Activated CD8-positive, alpha-beta memory T cell treated with anti-CD3 and anti-CD28 coated beads for 4 hours (primary cell): ENCODE data around the gene CLDN19.
"Not testable (repeated sequence)": the region's sequence is repeated elsewhere in the genome, so short reads cannot be mapped to it uniquely, and the experiment has no call there.

Source experiments
- DNase-seq, 2 donors: peaks; one replicate each; pipeline ENCODE4 v3.0.0-alpha.2; 2020; ENCODE audit warnings: low read depth in 2 of 2

CLDN19 gene

DNA sequence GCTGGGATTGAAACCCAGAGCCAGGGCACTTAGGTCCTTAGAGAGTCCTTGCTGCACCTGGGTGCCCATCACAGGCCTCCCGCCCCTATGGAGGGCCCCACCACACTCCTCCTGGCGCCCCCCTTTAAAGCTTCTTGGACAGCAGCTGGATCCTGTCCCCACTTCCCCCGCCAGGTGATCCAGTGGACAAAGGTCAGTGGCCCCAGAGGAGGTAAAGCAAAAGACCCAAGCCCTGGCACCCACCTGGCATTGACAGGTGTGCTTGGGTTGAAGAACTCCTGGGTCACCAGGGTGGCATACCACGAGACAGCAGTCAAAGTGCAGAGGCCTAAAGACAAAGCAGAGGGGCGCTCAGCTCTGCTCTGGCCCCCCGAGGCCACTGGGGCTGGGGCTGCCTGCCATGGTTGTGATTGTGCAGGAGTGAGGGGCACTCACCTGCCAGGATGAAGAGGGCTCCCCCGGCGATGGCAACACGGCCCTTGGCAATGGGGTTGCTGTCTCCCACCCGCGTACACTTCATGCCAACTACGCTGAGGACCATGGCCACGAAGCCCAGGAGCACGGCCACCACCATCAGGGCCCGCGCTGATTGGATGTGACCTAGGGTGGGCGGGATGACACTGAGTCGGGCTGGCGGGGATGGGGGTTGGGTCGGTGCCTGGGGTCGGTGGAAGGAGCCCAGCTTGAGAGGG, 1.9 kb downstream of the CLDN19 start:
- no peak for DNase-seq

DNA sequence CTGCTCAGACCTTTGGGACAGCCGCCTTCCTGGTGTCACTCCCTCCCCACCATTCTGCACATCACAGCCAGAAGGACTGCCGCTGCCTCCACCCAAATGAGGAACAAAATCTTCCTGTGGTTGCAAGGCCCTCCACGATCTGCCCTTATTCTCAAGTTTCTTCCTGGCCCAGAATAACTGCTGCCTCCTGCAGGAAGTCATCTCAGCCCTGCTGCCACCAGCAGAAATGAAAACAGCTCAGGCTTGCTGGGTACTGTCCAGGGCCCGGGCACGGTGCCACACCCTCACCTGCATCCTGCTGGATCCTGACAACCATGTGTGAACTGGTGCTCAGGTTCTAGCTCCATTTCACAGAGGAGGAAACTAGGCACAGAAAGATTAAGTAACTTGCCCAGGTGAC, 2.8 kb downstream of the CLDN19 start:
- DNase-seq: no peak

DNA sequence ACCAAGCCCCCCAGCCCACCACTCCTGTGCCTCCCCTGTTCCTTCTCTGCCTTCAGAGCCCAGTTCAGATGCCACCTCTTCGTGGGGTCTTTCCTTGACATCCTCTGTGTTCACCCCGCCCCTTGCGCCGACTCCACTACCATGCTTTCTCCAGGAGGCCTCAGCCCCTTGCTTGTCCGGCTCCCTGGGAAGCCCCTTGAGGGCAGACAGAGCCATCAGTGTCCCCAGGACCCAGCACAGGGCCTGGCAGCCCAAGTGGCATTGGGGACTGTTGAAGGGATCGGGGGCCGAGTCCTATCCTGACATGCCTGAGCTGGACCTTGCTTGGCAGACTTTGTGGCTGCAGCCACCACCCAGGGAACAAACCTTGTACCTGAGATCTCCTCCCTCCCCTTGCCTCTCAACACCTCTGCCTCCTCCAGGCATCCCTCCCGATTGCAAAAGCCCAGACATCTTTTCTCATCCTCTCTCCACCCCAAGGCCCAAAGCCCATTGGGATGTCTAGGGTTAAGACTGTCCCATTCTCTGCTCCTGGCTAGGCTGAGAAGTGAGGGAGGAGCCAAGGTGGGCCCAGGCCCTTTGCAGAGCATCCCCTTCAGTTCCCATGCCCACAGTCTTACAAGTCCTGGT, 3.4 kb downstream of the CLDN19 start:
- no peak for DNase-seq

DNA sequence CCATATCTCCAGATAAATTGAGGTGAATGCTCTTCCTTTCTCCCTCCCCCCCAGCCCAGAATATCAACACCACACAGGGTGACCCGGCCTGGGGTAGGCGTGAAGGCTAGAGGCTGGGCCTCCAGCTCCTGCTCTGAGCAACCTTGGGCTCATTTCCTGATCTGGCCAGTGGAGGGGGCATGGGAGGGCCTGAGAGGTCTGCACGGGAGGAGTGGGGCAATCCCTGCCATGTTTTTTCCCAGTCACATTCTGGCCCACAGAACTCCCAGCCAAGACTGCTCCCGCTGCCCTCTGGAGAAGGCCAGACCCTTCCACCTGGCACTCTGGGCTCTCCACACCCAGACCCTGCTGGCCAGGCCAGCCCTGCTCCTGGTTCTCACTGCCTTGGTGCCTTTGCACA, 3.9 kb downstream of the CLDN19 start:
- DNase-seq: no peak

DNA sequence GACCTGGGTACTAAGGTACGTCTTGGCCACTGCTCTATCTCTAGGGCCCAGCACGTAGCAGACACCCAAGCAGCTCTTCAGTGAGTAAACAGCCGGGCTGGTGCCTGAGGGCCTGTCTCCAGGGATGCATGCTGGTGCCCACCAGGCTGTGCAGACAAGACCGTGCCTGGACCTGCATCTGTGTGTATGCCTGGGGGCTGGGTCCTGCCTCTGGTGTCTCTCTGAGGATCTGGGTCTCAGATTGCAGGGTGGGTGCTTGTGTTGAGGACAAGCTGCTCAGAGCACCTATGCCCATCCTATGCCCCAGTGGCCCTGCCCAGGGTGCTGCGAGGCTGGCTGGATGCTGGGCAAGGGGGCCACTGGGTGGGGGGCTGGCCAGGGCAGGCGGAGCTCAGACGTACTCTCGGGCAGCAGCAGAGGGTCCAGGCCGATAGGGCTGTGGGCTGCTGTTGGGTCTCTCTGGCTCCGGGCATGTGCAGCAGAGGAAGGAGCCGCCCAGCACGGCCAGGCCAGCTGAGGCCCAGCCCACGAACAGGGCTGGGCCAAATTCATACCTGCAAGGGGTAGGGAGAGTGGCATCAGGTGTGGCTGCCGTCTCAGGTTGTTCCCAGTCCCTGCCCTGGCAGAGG, 4.4 kb downstream of the CLDN19 start:
- DNase-seq: no peak

DNA sequence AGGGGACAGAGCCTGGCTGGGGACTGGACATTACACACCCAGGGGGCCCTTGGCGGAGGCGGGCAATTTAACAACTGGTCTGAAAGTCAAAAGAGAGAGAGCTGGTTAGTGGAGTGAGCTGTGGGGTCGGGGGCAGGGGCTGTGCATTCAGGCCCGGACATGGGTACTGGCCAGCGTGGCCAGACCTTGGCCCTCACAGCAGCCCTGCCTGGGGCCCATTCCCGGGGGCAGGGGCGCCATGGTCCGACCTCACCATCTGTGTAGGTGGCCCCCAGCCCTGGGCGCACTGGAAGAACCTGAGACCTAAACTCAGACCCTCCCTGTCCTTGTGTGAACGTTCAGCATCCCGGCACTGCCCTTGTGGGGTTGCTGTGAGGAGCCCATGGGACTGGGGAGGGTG, 5.0 kb downstream of the CLDN19 start:
- DNase-seq: no peak

DNA sequence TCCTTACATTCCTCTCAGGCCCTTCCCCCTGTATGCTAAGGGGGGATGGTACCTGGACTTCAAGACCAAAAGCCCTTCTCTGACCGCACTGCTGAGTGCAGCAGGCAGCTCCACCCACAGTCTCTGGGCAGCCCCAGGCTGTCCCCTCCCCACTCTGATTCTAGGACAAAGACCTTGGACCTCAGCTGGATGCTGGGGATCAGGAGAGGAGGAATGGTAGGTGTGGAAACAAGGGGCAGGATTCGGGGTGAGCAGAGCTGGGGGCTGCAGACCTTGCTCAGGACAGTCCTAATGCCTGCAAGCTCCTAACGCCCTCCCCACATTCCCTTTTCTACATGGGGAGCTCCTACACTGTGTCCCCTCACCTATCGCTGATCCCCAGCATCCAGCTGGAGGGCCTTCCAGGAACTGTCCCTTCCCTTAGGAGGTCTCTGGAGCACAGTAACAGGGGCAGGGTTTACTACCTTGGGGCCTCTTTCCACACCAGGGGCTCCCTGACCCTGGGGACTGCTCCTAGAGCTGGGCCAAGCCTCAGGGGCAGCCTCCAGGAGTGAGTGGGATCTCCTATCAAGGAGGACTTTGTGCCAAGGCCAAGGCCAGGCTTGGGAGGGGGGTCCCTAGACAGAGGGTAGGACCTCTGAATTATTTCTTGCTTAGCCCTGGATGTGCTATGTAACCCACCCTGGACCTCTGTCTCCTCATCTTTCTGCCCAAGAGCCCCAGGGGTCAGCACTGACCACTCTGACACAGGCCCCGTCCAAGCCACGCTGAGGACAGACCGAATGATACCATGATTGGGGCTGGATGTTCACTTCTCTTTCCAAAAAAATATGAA, 5.6 kb downstream of the CLDN19 start:
- DNase-seq: no peak

DNA sequence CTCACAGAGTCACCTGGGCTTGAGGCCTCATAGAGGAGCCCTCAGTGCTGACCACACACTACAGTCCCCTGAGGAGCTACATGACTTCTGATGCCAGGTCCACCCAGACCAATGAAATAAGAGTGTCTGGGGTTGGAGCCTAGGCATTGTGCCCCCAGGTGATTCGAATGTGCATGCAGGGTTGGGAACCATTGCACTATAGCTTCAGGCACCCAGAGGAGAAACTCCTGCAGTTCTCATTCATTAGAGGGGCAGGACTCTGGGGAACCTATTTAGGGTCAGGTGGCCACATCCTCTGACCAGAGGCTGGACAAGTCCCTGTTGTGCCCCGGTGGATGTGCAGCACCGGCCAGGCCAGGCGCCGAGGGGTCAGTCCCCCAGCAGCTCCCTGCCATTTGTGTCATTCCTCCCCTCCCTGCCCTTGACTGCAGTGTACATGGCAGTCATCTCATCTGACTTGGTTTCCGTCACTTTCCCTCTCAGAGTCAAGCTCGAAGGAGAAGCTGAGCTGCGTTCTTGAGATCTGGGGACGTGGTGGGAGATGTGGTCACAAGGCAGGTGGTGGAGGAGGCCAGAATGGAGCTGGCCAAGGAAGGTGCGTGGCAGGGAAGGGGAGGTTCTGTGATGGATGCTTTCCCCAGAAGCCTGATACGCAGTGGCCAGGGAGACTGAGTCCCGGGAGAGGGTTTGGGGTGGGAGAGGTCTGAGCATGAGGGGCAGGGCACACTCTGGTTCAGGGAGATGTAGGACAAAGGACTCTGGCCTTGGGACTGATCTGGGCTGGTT, 6.4 kb downstream of the CLDN19 start:
- DNase-seq: no peak

DNA sequence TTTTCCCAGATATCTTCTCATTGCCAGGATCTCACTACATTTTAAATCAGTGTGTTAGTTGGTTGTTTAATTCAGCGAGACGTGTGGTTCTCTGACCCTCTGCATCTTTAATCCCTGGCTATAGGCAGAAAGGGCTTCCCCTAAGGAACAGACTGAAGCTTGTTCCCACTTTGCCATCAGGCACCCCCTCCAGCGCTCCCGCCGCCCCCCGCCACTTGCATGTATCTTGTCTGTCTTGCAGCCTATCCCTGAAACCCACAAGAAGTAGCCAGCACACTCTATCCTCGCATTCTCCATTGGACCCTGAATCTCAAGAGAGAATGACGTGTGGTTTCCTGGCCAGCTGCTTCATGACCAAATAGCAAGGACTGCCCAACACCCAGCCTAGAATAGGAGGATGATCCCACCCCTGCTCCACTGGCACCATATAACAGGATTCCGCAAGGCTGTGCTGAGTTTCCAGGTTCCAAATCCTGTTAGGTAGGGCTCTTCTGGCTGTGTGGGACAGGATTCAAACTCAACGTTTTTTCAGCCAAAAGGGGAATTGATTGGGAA, 7.8 kb downstream of the CLDN19 start:
- no peak for DNase-seq

DNA sequence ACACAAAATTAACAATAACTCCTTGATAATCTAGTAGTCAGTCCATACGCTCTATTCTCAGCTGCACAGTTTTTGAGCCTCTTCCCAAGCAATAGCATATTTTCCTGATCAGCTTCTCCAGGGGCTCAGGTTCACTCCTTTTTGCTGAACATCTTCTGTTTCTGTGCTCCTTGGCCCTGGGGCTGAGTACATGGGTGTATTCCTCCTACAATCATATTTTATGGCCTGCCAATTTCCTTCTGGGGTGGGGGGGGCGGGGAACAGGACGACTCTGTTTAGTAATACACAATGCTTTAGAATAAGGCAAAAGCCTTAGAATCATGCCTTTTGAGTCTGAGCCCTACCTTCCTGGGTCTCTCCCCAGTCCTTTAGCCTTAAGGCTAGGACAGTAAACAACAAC, 8.5 kb downstream of the CLDN19 start:
- DNase-seq: no peak

DNA sequence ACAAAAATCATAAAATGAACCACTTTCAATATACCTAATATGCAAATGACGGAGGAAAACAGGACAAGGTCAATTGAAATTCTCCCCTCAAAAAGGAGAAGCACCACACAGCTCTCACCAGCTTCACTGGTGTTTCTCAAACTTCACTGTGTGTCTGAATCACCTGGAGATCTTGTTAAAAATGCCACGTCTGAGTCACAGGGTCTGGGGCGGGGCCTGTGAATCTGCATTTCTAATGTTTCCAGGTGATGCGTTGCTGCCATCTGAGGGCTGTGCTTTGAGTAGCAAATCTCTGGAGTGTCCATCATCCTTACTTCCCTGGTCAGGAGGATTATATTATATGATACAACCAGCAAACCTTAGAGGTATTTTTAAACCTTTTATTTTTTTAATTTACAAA, 9.0 kb downstream of the CLDN19 start:
- DNase-seq: peak; percentile 13

DNA sequence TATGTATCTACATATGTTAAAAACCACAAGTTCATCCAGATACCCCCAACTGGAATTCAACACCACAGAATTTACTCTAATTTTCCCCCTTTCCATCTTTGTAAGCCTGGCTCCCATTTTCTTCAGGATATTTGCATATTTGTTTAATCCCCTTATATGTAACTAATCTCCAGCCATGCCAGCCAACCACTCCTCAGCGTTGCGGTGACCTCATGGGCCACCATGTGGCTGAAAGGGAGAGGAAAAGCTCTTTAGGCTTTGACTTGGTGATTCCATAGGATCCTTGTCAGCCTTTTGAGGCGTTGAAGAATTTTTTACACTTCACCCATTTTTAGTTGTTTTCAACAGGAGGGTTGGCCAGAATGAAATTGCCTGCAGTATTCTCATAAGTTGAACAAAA, 10.0 kb downstream of the CLDN19 start:
- DNase-seq: no peak

DNA sequence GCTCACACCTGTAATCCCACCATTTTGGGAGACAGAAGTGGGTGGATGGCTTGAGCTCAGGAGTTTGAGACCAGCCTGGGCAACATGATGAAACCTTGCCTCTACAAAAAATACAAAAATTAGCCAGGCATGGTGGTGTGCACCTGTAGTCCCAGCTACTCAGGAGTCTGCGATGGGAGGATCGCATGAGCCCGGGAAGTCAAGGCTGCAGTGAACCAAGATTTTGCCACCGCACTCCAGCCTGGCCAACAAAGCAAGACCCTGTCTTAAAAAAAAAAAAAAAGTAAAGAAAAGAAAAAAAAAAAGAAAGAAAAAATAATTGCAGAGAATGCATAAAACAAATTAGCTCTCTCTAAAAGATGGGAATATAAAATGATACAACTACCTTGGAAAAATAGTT, 14.2 kb downstream of the CLDN19 start:
- DNase-seq: not testable (repeated sequence)

DNA sequence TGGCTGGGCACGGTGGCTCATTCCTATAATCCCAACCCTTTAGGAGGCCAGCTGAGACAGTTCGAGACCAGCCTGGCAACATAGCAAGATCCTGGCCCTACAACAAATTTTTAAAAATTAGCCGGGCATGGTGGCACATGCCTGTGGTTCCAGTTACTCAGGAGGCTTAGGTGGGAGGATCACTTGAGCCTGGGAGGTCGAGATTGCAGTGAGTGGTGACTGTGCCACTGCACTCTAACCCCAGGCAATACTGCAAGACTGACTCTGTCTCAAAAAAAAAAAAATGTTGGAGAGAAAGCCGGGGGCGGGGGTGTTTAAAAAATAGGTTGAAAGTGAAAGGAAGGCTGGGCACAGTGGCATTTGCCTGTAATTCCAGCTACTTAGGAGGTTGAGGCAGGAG, 16.5 kb downstream of the CLDN19 start:
- no peak for DNase-seq

DNA sequence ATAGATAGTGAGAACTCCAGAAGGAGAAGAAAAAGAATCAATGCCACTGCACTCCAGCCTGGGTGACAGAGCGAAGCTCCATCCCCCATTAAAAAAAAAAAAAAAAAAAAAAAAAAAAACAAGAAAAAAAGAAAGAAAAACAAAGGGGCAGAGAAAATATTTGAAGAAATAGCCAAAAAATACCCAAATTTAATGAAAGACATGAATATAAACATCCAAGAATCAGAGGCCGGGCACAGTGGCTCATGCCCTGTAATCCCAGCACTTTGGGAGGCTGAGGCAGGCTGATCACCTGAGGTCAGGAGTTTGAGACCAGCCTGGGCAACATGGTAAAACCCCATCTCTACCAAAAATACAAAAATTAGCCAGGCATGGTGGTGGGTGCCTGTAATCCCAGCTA, 17.6 kb downstream of the CLDN19 start:
- DNase-seq: not testable (repeated sequence)

DNA sequence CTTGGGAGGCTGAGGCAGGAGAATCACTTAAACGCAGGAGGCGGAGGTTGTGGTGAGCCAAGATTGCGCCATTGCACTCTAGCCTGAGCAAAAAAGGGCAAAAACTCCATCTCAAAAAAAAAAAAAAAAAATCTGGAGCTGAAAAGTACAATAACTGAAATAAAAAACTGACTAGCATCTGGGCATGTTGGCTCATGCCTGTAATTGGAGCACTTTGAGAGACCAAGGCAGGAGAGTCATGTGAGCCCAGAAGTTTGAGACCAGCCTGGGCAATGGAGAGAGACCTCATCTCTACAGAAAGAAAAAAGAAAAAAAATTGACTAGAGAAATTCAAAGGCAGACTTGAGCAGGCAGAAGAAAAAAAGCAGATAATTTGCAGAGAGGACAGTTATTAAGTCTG, 18.1 kb downstream of the CLDN19 start:
- no peak for DNase-seq

DNA sequence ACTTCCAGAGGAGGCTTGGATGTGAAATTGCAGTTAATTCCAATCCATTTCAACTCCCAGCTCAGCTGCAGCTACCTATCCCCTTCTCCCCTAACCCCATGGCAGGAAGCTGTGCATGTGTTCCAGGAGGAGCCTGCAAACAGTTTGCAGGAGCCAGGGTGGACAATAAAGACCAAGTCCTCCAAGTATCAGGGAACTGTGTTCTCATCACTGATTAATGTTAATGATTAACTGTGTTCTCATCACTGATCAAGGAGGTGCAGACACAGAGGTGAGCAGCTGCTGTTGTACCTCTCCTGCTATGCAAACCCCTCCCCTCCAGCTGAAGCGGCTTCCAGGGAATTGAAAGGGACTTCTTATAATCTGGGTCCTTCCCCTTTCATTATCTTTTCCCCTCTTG, 19.2 kb downstream of the CLDN19 start:
- DNase-seq: no peak

DNA sequence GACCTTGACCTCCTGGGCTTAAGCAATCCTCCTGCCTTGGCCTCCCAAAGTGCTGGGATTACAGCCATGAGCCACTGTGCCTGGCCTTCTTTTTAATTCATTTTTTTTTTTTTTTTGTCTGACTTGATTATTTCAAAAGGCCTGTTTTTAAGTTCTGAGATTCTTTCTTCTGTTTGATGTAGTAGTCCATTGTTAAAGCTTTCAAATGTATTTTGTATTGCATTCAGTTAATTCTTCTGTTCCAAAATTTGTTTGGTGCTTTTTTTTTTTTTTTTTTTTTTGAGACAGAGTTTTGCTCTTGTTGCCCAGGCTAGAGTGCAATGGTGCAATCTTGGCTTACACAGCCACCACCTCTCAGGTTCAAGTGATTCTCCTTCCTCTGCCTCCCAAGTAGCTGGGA, 25.6 kb downstream of the CLDN19 start:
- not testable (repeated sequence) for DNase-seq

DNA sequence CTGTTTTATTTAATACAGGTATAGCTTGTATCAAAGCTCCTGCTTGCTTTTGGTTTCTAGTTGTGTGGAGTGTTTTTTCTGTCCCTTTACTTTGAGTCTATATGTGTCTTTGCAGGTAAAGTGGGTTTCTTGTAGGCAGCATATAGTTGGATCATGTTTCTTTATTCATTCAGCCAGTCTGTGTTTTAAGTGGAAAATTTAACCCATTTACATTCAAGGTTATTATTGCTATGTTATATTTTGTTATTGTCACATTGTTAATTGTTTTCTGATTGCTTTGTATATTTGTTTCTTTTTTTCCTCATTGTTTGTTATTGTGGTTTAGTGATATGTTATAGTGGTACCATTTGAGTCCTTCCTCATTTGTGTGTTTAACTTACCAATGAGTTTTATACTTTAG, 26.7 kb downstream of the CLDN19 start:
- no peak for DNase-seq

DNA sequence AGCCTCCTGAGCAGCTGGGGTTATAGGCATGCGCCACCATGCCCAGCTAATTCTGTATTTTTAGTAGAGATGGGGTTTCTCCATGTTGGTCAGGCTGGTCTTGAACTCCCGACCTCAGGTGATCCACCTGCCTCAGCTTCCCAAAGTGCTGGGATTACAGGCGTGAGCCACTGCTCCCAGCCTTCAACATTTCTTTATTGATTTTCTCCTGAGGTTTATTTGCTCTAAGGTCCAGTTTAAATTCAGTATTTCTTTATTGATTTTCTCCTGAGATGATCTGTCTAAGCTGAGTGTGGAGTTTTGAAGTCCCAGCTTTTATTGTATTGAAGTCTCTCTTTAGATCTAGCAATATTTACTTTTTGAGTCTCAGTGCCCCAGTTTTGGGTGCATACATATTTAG, 27.2 kb downstream of the CLDN19 start:
- DNase-seq: not testable (repeated sequence)

DNA sequence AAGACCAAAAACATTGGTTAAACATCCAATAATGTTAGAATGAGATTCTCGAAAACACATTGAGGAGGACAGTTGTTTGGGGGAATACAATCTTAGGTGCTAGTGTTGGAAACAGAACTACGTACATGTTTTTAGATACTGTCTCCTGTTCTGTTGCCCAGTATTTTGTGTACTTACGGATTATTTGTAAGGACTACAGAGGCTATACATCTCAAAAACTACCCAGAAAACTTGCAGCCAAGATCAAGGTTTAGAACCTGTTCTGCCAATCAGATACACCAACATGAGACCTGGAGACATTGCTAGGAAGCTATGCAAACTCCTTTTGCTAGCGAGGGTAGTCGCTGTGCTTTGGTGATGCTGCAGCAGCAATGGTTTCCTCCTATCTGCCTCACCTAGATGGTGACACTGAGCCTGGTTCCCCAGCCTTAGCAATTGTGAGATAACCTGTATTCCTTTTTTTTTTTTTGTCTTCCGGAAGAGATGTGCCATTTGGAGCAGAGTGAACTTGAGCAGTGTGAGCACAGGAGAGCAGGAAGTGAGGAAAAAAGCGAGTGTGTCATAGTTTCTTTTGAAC, 36.1 kb downstream of the CLDN19 start:
- no peak for DNase-seq
